Sigmoid colon (tissue), 4 donors: Measurements from ENCODE around the gene COMMD3.

Source experiments
- POLR2A ChIP-seq, 2 donors: fragments of 450-650 bp; IDR thresholded peaks; one replicate each; pipeline ENCODE4 v1.6.1; 2016; ENCODE audit warnings: antibody characterized with exemption in 2 of 2, mild to moderate bottlenecking in 2 of 2, moderate library complexity in 2 of 2
- POLR2AphosphoS5 ChIP-seq, 4 donors: sonication (generic); formaldehyde crosslinking; IDR thresholded peaks; one replicate each; pipeline ENCODE4 v1.6.1; 2017; ENCODE audit warnings: antibody characterized with exemption in 4 of 4

DNA sequence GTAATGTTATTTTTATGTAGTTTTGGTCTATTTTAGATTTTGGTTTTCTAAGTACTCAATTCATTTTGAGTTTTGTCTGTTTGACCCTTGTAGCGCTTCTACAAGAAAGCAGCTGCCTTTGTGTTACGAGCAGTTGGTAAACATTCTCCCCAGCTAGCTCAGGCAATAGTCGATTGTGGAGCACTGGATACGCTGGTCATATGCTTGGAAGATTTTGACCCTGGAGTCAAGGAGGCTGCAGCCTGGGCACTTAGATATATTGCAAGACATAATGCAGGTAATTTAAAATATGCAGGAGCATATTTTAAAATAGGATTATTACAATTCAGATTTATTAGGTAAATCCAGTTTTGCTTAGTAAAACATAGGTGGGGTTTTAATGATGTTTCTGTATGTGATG lies 52.2 kb downstream of the COMMD3 start:
- TF ChIP-seq POLR2A (IDR thresholded peaks at IDR 0.05) (no peak), POLR2AphosphoS5 (IDR thresholded peaks at IDR 0.05) (no peak)
